Iris pigment epithelial cell (primary cell): ENCODE measurements around the gene ZNF740.

ENCODE experiments used
- DNase-seq: peaks from one replicate; pipeline ENCODE4 v3.0.0-alpha.2; 2011; ENCODE audit warnings: low read depth

The ZNF740 gene

GRCh38 chr12:53227836-53228235, 47.3 kb downstream of the ZNF740 start:
- DNase-seq: no peak

GRCh38 chr12:53229454-53229853, 48.9 kb downstream of the ZNF740 start:
- no peak for DNase-seq

DNA sequence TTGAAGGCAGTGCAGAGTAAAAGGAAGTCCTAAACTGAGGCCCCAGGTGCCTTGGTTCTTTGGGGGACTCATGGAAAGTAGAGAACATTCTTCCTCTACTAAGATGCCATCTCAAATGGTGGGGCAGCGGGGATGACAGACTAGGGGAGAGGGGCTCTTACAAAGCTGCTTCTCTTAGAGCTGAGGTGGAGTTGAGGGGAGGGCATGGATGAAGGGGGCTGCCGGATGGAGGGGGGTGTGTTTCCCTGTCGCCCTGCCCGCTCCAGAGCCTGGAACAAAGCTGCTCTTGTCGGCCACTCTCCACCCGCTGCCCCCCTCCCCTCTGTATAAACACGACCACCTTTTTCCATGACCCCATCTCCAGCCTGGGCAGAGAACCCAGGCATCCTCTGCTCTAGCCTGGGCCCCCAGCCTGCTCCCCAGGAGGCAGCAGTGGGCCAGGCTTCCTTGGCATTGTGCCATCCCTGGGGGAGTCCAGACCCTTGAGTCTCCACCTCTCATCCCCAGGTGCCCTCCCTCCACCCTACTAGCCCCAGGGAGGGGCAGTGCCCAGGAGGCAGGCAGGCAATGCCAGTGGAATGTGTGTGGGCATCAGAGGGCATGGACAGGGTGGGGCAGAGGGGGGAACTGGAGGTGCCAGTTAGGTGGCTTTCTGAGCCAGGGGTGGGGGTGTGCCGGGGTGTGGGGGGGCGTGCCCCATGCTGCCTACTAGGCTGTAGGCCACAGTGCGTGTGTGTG, 49.8 kb downstream of the ZNF740 start:
- no peak for DNase-seq

DNA sequence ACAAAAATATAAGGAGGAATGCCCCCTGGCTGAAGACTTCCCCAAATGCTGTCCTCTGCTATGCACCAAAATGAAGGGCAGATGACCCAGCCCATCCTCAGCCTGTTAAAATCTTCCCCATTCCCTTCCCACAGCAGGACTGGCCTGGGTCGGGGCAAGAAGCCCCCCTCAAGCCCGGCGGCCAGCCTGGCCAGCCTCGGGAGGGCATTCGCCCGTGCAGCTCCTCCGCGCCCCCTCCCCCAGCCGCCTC, 51.1 kb downstream of the ZNF740 start:
- no peak for DNase-seq

DNA sequence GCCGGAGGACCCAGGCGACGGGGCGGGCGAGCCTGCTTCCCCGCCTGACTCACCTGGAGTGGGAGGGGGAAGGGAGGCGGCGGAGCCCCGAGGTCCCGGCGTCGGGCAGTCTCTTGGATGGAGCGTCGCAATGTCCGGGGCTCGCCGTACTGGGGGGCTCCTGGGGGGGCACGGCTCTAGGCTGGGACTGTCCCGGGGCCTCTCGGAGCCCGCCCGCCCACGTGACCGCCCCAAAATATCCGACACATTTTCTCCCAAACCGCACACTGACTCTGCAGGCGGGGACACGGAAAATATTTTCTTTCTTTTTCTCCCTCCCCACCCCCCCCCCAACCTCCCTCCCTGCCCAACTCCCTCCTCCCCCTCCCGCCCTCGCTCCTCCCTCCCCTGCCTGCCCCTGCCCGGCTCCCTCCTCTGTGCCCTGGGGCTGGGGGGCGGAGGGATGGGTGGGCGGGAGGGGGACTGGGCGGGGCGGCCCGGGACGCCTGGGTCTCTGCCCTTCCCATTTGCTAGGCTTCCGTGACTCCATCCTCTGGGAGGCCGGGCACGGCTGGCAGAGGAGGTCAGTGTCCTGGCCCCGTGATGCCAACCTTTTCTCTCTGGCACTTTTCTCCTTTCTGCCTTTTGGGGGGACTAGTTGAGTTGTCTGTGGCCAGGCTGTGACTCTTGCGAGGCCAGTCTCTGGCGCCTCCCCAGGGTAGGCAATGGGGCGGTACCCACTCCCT, 51.6 kb downstream of the ZNF740 start, which contains the start of gene RARG:
TSS of gene RARG (minus strand) at position 289 of the 725 bp plus-strand sequence. CDS start 4,664 bp downstream, outside the sequence.
- DNase-seq: no peak

DNA sequence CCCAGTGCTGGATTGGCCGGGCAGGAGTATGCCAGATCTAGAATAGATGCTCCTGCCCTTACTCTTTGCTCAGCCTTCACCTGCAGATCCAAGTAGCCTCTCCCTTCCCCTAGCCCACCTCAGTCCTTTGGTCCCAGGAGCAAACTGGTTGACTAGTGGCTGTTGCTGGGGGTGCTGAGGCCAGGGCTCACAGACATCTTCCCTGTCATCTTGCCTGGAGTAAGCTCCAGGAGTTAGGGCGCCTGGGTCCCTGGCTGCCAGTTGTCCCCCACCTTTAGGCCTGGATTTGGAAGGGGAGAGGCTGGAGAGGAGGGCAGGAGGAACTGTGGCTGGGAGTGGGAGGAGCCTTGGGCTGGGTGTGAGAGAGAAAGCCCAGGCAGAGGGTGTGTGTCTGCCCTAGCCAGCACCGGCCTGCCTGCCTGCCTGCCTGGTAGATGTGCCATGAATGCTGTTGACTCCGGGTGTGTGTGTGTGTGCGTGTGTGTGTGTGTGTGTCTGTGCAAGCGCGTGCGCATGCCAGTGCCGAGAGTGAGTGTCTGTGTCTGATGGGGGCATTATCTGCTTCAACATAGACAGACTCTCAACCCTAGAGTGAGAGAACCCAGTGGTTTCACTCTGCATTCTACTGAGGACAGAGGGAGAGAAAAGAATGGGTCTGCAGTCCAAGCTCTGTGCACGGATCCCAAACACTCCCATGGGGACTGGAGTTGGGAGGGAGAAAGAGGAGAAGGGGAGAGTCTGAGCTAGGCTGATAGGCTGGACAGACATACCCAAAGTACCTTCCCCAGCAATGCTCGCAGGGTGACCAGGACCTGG, 52.3 kb downstream of the ZNF740 start:
- DNase-seq: no peak

DNA sequence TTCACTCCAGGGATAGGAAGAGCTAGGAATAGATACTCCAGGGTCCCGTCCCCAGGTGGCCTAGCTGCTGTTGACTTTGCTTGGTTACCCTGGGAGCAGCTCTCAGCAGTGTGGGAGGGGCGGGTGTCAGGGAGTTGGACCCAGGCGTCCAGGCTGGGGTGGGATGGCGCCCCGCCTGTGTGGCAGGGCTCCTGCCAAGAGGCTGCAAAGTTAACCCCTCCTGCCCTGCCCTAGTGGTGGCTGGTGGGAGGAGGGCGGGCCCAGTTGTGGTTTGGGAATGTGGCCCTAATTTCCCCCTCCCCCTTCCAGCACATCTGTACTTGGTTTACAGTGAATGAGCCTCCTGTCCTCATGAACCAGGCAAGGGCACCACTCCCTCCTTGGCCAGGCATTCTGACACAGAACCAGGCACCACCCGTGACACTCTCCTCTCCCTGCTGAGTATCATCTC, 53.2 kb downstream of the ZNF740 start:
- DNase-seq: no peak

DNA sequence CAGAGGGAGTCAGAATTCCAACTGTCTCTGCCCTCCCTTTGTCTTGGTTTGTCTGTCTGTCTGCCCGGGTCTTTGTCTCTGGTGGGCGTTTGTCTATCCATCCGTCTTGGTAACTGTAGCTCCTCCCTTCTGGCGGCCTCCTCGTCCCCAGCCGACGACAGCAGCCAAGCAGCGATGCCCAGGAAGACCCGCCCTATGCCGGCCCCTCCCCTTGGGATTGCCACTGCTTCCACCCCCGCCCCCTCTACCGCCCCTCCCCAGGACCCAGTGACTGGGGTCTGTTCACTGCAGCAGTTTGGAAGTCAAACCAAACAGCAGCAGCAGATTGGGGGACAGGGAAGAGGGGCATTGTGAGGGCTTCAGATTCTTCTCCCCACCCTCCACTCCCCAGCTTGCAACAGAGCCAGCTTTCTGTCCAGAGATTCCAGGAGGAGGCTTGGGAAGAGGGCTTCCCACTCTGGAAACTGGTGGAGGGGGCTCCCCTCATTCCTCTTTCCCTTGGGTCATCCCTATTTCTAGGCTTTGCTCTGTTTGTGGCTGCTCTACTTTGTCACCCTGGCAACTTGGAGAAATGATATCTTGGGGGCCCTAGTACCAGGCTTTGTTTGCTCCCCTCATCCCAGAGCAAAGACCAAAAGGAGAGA, 53.9 kb downstream of the ZNF740 start:
- no peak for DNase-seq

DNA sequence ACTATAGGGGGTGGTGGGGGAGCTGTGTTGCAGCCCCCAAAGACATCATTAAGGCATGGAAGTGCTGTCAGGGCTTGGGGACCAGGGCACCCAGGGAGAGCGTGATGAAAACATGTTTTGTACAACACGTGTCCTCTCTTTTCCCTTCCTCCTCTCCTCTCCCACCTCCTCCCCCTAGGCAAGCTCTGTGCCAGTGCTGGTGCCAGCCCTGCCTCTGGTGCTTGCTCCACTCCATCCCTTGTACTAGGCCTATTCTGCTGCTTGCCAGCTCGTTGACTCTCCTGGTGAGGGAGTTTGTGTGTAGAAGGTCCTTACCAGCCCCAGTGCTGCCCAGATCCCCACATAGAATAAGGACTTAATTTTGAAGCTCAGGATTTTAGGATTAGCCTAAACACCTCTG, 54.6 kb downstream of the ZNF740 start:
- DNase-seq: no peak

DNA sequence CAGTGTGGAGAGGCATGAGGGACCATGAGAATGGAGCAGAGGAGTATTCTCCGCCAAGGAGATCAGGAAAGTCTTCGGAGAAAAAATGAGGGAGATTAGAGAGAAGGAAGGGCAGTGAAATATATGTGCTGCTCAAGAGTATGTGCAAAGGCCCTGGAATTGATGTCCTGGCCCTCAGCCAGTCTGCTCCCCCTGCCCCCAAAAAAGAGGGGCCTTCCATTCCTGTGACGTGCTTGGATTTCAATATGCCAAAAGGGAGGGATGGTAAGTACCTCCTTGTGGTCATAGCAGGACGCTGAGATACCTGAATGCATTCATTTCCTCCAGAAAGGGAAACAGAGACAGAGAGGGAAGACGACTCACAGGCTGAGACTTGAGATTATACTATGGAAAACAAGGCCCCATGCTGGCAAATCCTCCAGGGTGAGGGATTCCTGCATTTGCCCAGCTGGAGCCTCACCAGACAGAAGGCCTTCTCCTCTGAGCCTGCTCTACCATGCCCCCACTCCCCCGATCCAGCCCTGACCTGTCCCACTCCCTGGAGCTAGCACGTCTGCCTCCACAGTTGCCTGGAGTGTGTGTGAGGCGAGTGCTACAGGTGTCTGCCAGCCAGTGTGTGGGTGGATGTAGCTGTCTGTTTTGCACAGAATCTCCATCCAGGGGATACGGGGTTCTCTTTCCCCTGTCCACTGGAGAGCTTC, 55.4 kb downstream of the ZNF740 start:
- DNase-seq: no peak

GRCh38 chr12:53236443-53237111, 56.1 kb downstream of the ZNF740 start:
- no peak for DNase-seq

DNA sequence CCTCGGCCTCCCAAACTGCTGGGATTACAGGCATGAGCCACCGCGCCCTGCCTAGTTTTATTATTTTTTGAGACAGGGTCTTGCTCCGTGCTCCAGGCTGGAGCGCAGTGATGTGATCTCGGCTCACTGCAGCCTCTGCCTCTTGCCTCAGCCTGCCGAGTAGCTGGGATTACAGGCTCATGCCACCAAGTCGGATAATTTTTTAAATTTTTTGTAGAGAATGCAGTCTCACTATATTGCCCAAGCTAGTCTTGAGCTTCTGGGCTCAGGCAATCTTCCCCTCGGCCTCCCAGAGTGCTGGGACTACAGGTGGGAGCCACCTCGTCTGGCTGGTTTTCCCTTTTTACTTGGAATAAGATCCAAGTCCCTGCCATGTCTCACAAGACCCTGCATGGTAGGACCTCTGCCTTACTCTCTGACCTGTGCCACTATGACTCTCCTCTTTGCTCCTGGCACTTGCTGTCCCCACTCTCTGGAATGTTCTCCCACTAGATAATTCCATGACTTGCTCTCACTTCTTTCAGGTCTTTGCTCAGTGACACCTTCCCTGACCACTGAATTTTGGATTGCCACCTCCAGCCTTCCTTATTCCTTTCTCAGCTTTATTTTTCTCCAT, 59.2 kb downstream of the ZNF740 start:
- DNase-seq: no peak

DNA sequence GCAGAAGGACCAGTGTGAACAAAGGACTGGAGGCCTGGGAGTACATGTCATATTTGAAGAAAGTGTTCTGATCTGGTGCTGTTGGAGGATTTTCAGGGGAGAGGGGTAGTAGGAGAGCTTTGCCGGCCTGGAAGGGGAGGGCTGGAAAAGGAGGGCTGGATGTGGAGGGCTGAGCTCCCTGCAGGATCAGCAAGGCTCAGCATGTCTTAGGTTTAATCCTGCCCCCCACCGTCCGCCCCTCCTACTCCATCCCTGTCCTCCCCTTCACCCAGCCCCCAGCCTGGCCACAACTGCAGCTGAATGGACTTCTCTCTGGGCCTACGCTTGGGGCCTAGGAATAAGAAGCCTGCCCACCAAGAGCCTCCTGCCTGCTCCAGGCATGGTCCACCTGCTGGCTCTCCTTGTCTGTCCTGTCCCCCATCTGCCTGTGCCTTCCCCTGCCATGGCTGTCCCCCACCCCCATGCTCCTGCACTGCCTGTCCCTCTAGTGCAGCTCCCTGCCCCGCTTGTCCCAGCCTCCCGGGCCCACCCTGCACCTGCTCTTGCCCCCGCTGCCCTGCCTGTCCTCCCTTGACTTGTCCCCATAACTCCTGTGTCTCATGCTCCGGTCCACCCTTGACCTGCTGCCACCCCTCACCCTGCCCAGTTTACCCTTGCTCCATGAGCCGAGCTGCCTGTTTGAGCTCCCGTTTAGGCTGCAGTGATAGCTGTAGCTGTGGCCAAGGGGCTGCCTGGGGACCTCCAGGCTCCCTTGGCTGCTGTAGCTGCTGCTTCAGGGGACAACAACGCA, 61.3 kb downstream of the ZNF740 start:
- DNase-seq: no peak

DNA sequence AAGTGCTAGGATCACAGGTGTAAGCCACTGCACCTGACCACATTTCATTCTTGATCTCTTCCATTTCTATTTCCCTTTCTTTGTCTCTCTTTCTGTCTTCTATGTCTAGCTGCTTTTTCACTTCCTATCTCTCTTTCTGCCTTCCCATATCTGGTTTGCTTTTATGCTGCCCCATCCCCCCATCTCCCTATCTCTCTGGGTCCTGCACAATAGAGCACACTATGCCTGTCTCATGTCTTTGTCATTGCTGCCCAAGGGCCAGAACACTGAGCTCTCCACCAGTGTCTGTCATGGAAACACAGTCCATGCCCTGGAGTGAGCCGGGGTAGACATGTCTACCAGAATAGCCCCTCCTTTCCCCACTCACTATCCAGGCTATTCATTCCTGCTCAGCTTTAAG, 63.8 kb downstream of the ZNF740 start:
- DNase-seq: no peak
